HCT116 (cell line): ENCODE measurements around the gene DGCR6L.

Experiments used
- CEBPB ChIP-seq: IDR thresholded peaks from 2 replicates; pipeline ENCODE4 v1.6.1; 2012; ENCODE audit warnings: low read depth
- POLR2A ChIP-seq: IDR thresholded peaks from 2 replicates; pipeline ENCODE4 v1.7.0; 2011; ENCODE audit warnings: borderline replicate concordance; ENCODE audit not compliant: insufficient read depth, insufficient read length; ENCODE audit errors: extremely low read depth
- TF ChIP-seq, protein P1 (sequence below), 3 experiments: fragments of 200-600 bp in 1 of 3; sonication (generic) in 1 of 3; IDR thresholded peaks in 2 of 3; conservative IDR thresholded peaks in 1 of 3; 2 replicates each; pipeline ENCODE4 v1.5.1; 2012 to 2017; ENCODE audit warnings: low read depth in 2 of 3, low read length in 2 of 3, antibody characterized with exemption in 1 of 3, borderline replicate concordance in 1 of 3, control low read depth in 1 of 3, mild to moderate bottlenecking in 1 of 3, mixed read lengths in 1 of 3, mixed run types in 1 of 3, moderate library complexity in 1 of 3; ENCODE audit not compliant: insufficient read depth in 1 of 3

- TF ChIP-seq CEBPB (no peak), POLR2A (no peak)
- TF ChIP-seq, protein P1, sequence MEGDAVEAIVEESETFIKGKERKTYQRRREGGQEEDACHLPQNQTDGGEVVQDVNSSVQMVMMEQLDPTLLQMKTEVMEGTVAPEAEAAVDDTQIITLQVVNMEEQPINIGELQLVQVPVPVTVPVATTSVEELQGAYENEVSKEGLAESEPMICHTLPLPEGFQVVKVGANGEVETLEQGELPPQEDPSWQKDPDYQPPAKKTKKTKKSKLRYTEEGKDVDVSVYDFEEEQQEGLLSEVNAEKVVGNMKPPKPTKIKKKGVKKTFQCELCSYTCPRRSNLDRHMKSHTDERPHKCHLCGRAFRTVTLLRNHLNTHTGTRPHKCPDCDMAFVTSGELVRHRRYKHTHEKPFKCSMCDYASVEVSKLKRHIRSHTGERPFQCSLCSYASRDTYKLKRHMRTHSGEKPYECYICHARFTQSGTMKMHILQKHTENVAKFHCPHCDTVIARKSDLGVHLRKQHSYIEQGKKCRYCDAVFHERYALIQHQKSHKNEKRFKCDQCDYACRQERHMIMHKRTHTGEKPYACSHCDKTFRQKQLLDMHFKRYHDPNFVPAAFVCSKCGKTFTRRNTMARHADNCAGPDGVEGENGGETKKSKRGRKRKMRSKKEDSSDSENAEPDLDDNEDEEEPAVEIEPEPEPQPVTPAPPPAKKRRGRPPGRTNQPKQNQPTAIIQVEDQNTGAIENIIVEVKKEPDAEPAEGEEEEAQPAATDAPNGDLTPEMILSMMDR (IDR thresholded peaks at IDR 0.05 in 2 of 3, conservative IDR thresholded peaks at IDR 0.05 in 1 of 3; ENCODE audit: borderline replicate concordance in 1 of 3, insufficient read depth in 1 of 3, low read depth in 2 of 3, low read length in 2 of 3) = no peak
Measured at GRCh38 chr22:20267441-20268278, 52.2 kb downstream of the DGCR6L start.
